GM12873 (cell line): ENCODE data around the gene PPM1H.

ENCODE experiments used
- CTCF ChIP-seq: IDR thresholded peaks from 2 replicates; pipeline ENCODE4 v1.5.1; 2012; ENCODE audit warnings: low read depth, mild to moderate bottlenecking, moderate library complexity, low read length, control low read depth; ENCODE audit not compliant: insufficient read depth; ENCODE audit errors: missing control alignments

The PPM1H gene

GRCh38 chr12:62686938-62687337 lies 248.0 kb downstream of the PPM1H start:
- TF ChIP-seq CTCF, result no peak

GRCh38 chr12:62684570-62685295 lies 250.2 kb downstream of the PPM1H start:
- no peak for TF ChIP-seq CTCF

- TF ChIP-seq CTCF, result no peak
These were observed 251.0 kb downstream of the PPM1H start for GRCh38 chr12:62683776-62684569.

GRCh38 chr12:62681306-62681705 lies 253.6 kb downstream of the PPM1H start:
- no peak for TF ChIP-seq CTCF

- no peak for TF ChIP-seq CTCF
These were observed 255.3 kb downstream of the PPM1H start for GRCh38 chr12:62679608-62680007.

- TF ChIP-seq CTCF, result no peak
These were observed 257.6 kb downstream of the PPM1H start for GRCh38 chr12:62677355-62677754.

- TF ChIP-seq CTCF, result no peak
These were observed 258.2 kb downstream of the PPM1H start for GRCh38 chr12:62676521-62677307.
